Measurements from ENCODE around the gene ROBO2. TPM values are rescaled to one million over a fixed set of nuclear protein-coding genes. Genes with fewer than 3 reads are reported as not detected.

Gene ROBO2
- total and polyA plus RNA-seq, 10 of the 15 experiments (the other 5 are each of a cell fraction or from before 2014, with no cell fraction given) = 0.22 to 2.5 (median 0.81) TPM

DNA sequence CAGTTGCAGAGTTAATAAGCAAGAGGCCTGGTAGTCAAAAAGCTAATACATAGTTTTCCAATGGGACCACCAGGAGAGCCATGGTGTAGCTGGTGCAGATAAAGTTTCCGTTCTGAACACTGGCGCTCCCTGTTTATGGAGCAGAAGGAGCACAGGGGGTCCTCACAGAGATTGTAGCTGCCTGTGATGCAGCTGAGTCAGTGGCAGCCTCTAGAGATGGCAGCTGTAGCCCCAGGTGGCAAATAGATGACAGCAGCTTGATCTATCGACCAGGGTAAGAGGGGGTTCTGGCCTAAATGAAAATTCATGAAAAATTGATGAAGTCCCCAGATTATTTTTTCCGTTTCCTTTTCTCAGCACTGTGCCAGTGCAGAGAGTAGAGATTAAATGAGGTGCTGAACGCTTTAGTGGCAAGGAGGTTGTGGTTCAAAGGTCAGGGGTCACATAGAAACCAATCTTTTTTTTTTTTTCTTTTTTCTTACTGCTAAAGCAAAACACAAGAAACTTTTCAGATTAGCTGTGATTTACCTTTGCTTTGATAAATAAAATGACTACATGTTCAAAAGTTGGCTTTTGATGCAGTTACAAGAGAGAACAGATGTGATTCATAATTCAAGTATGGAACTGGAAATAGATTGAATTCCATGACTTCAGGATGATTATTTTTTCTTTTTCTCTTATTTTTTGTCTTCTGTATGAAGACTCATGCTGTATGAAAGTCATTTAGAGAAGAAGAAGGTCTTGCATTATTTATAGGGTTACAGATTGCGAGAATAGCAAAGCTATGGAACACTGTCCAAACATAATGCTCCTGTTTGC is 63.3 kb downstream of the ROBO2 start:
- H3K9ac ChIP-seq (ENCODE audit: control insufficient read depth, insufficient read depth, low read length) = no peak overlapping the region
- DNase-seq (ENCODE audit: low read depth, low spot score) (no peak), FAIRE-seq (no peak), ATAC-seq (no peak)
- H3K27ac ChIP-seq (ENCODE audit: control insufficient read depth, insufficient read depth) = no peak overlapping the region
- no peaks in the 10 kb centered on the region for H3K9me3 ChIP-seq (replicated peaks; ENCODE audit: control insufficient read depth, insufficient read depth, low read length)
- ChIA-PET SMC1A (ENCODE audit: uncharacterized antibody, unreplicated experiment) (no interaction called here), CTCF (interaction anchor here (0.6 kb wide), 1 partner anchor 153 kb away, joined by 3 read pairs; no protein-coding TSS in a partner anchor), POLR2A (no interaction called here), RAD21 (ENCODE audit: unreplicated experiment) (no interaction called here)
- H3K27me3 ChIP-seq (replicated peaks in 1 of 2; ENCODE audit: control insufficient read depth in 2 of 2, insufficient read depth in 2 of 2, low read length in 1 of 2) = no peaks in the 10 kb centered on the region
- H4K20me1 ChIP-seq (ENCODE audit: control insufficient read depth, insufficient read depth) = no peaks in the 10 kb centered on the region
- H2AFZ ChIP-seq (ENCODE audit: control insufficient read depth, low read depth, low read length) = no peak overlapping the region
- in situ Hi-C loops (cut with MboI) = no loop called here
- no peak overlapping the region for H3K4me2 ChIP-seq (ENCODE audit: control insufficient read depth, insufficient read depth)
- H3K4me3 ChIP-seq = no peak overlapping the region
- WGBS (ENCODE audit: insufficient coverage, insufficient replicate concordance, low lambda C conversion rate, missing lambda C conversion rate) = 25% methylated on average over 6 of the region's 6 CpGs
- no peaks in the 10 kb centered on the region for H3K4me1 ChIP-seq (ENCODE audit: control insufficient read depth, insufficient read depth, low read length)
- TF ChIP-seq, protein P1, sequence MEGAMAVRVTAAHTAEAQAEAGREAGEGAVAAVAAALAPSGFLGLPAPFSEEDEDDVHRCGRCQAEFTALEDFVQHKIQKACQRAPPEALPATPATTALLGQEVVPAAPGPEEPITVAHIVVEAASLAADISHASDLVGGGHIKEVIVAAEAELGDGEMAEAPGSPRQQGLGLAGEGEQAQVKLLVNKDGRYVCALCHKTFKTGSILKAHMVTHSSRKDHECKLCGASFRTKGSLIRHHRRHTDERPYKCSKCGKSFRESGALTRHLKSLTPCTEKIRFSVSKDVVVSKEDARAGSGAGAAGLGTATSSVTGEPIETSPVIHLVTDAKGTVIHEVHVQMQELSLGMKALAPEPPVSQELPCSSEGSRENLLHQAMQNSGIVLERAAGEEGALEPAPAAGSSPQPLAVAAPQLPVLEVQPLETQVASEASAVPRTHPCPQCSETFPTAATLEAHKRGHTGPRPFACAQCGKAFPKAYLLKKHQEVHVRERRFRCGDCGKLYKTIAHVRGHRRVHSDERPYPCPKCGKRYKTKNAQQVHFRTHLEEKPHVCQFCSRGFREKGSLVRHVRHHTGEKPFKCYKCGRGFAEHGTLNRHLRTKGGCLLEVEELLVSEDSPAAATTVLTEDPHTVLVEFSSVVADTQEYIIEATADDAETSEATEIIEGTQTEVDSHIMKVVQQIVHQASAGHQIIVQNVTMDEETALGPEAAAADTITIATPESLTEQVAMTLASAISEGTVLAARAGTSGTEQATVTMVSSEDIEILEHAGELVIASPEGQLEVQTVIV (IDR thresholded peaks at IDR 0.05; ENCODE audit: borderline replicate concordance, partially characterized antibody) = no peak
- TF ChIP-seq NR2C1 (IDR thresholded peaks at IDR 0.05) (peak; percentile 32; the same call in 1 of the 2 replicates), SMAD1 (IDR thresholded peaks at IDR 0.05; ENCODE audit: low read depth, partially characterized antibody) (no peak)
- H3K36me3 ChIP-seq (ENCODE audit: control insufficient read depth in 2 of 2, insufficient read depth in 2 of 2, low read length in 1 of 2) = no peaks in the 10 kb centered on the region
- no TSS peak for BruUV-seq (replicated peaks)
- intact Hi-C loops (cut with micrococcal nuclease; ENCODE audit: unreplicated experiment) = no loop called here
- H3K79me2 ChIP-seq (ENCODE audit: control insufficient read depth, insufficient read depth, low read length) = no peaks in the 10 kb centered on the region

Data from GM12878 (cell line).